Measurements from ENCODE around the gene CELF6.

CELF6 gene

DNA sequence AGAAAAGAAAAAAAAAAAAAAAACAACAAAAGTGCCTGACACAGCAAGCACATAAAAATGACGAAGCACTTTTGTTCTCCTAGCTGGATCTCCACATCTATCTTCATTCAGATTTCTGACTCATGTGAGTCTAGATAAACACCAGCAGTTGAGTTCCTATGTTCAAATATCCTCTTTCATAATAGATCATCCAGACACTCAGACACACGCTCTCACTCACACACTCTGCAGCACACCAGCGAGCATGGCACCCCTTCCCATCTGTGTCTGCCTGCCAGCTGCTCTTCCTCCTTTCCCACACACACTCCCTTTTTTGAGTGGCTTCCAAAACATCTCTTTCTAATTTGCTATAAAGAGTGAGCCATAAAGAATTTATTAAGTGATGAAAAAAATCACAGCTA lies 19.8 kb upstream of the CELF6 start:
- peak in 1 of 2 experiments; percentile 6 for DNase-seq
- no peak for TF ChIP-seq POLR2A (IDR thresholded peaks at IDR 0.05; ENCODE audit: low read length)
- no peak for TF ChIP-seq GATA1 (IDR thresholded peaks at IDR 0.05; ENCODE audit: low read depth, low read length)

DNA sequence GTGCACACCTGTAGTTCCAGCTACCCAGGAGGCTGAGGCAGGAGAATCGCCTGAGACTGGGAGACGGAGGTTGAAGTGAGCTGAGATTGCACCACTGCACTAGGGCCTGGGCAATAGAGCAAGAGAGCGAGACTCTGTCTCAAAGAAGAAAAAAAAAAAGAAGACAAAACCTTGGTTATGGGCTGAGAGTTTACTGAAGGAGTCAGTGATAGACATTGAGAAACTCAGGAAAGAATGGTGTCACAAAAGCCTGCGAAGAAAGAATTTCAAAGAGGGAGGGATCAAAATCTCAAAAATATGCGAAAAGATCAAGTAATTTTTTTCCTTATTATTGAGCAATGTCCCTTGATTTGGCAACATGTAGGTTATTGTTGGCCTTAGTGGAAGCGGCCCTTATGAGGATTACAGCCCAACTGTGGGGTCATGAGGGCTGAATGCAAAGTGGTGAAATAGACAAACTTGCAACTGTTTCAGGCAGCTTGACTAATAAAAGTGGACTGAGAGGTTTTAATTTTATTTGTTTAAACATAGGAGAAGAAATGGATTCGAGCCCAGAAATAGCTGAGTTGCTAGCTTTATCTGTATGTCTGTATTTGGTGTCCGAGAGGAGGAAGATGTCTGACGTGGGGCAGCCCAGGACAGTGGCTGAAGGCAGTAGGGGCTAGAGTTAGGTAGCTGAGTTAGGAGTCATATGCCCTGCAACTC lies 18.8 kb upstream of the CELF6 start:
- TF ChIP-seq POLR2A (IDR thresholded peaks at IDR 0.05; ENCODE audit: low read length) (no peak), GATA1 (IDR thresholded peaks at IDR 0.05; ENCODE audit: low read depth, low read length) (no peak)
- DNase-seq, result no peak

DNA sequence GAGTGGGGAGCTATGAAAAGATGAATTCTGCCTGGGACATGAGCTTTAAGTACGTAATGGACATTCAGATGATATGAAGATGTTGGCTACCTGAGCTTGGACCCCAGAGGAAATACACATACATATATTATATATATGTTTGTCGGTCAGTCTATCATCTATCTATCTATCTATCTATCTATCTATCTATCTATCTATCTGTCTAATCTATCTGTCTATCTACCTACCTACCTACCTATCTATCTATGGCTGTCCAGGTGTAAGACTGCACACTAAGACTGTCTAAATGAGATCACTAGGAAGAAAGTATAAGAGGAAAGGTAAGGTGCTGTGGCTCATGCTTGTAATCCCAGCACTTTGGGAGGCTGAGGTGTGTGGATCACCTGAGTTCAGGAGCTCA lies 18.2 kb upstream of the CELF6 start:
- DNase-seq, result no peak
- TF ChIP-seq POLR2A (IDR thresholded peaks at IDR 0.05; ENCODE audit: low read length) (no peak), GATA1 (IDR thresholded peaks at IDR 0.05; ENCODE audit: low read depth, low read length) (no peak)

DNA sequence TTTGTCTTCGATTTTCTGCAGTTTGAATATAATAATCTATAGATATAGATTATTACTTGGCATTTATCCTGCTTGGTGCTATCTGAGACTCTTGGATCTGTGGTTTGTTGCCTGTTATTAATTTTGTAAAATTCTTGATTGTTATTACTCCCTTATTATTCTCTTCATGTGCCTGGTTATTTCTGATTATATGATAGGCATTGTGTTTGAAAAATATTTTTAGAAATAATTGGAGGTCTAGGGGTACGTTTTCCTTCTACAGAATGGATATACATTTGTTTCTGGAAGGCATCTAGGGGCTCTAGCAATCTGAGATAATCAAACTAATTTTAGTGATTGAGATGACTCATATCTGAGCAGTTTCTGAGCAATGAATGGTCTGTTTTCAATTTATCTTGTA lies 14.9 kb upstream of the CELF6 start:
- DNase-seq, result no peak
- TF ChIP-seq POLR2A (IDR thresholded peaks at IDR 0.05; ENCODE audit: low read length) (no peak), GATA1 (IDR thresholded peaks at IDR 0.05; ENCODE audit: low read depth, low read length) (no peak)

DNA sequence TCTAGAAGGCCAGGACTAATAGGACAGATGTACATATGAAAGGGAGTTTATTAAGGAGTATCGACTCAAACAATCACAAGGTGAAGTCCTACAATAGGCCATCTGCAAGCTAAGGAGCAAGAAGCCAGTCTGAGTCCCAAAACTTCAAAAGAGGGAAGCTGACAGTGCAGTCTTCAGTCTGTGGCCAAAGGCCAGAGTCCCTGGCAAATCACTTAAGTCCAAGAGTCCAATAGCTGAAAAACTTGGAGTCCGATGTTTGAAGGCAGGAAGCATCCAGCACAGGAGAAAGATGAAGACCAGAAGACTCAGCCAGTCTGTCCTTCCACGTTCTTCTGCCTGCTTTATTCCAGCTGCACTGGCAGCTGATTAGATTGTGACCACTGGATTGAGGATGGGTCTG lies 11.1 kb upstream of the CELF6 start:
- no peak for DNase-seq

DNA sequence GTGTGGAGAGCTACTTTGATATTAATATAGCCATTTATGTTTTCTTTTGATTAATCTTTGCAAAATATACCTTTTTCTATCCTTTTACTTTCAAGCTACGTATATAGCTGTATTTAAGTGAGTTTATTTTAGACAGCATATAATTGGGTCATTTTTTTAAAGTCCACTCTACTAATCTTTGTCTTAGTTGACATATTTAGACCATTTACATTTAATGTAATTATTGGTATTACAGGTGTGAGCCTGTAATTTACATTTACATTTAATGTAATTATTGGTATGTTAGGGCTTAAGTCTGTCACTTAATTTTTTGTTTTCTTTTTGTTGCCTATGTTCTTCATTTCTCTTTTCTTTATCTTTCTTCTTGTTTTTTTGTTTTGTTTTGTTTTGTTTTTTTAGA lies 3.8 kb upstream of the CELF6 start:
- TF ChIP-seq POLR2A (IDR thresholded peaks at IDR 0.05; ENCODE audit: low read length), result no peak
- TF ChIP-seq GATA1 (IDR thresholded peaks at IDR 0.05; ENCODE audit: low read depth, low read length), result no peak
- no peak for DNase-seq

More for the DNA sequence above, 11.1 kb upstream of the CELF6 start:
- TF ChIP-seq POLR2A (IDR thresholded peaks at IDR 0.05; ENCODE audit: low read length) (no peak), GATA1 (IDR thresholded peaks at IDR 0.05; ENCODE audit: low read depth, low read length) (no peak)

DNA sequence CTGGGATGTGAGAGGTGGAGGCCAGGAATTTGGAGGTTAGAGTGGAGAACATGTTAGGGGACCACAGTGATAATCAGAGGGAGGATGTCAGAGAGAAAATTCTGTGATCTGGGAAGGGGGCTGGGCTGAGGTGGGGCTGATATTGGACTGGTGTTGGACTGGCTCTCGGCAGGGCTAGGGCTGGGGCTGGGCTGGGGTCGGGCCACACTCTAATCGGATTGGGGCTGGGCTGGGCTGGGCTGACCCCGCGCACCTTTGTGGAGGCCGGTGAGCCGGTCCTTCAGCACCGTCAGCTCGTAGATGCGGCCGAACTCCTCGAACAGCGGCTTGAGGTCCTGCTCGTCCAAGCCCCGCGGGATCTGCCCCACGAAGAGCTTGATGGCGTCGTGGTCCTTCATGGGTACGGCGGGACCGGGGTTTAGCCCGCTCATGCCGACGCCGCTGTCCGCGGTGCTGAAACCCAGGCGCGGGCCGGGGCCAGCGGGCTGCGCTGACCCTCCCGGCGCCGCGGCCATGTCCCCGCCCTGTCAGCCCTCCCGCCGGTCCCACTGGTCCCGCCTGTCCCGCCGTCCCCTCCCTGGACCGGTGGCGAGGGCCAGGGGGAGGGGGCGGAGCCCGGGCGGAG lies 485 bp downstream of the CELF6 start:
- peak; percentile 75 to 78 for DNase-seq

DNA sequence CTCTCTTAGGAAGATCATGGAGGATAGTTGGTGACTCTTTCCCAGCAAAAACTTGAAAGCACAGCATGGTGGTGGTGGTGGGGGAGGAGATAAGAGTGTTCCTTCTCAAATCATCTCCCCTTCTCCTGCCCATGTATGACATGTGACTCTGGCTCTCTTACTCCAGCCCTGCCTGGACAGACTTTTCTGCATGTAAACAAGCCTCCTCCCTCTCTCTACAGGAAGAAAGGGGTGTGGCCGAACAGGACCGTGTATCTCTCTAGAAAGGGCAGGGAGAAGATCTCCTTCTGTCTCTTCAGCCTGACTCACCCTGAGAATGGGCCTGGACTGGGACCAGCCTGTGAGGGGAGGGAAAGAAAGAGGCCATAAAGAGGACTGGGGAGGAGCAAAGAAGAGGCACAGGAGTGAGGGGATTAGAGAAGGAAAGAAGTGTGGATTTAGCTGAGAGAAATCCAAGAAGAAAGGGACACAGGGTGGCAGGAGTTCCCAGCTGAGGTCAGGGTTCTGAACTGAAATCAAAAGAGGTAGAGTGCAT lies 1.5 kb downstream of the CELF6 start:
- DNase-seq, result peak; percentile 7 to 26
- TF ChIP-seq POLR2A (IDR thresholded peaks at IDR 0.05; ENCODE audit: low read length), result no peak
- TF ChIP-seq GATA1 (IDR thresholded peaks at IDR 0.05; ENCODE audit: low read depth, low read length), result no peak

More for the DNA sequence above, 485 bp downstream of the CELF6 start:
- TF ChIP-seq POLR2A (IDR thresholded peaks at IDR 0.05; ENCODE audit: low read length) (no peak), GATA1 (IDR thresholded peaks at IDR 0.05; ENCODE audit: low read depth, low read length) (no peak)

DNA sequence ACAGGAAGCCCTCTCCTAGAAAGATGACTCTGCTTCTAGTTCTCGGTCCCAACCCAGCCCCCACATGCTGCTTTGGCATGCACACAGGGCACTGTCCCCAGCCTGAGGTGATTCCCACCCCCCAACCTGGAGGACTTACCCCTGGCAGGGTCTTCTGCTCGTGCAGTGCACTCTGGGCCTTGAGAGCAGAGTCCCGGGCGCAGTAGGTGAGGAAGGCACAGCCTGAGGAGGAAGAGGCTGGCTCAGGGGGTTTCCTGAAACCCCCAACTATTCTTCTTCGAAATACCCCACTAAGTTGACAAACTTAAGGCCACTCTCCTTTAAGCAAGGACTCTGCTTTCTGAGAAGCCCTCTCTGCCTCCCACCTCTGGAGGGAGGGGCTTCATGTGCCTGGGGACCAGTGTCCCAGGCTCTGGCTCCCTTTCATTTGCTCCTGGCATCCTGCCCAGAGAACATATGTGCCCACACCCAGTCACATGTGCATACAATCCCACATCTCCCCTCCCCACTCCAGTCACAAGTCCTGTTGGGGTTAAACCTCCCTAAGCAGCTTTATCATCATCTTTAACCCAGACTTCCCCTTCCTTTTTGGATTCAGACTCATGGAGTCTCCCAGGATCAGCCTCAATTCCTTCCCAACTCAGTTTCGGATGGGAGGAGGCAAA lies 4.1 kb downstream of the CELF6 start:
- peak; percentile 46 to 53 for DNase-seq
- TF ChIP-seq GATA1 (IDR thresholded peaks at IDR 0.05; ENCODE audit: low read depth, low read length) (no peak), POLR2A (IDR thresholded peaks at IDR 0.05; ENCODE audit: low read length) (no peak)

DNA sequence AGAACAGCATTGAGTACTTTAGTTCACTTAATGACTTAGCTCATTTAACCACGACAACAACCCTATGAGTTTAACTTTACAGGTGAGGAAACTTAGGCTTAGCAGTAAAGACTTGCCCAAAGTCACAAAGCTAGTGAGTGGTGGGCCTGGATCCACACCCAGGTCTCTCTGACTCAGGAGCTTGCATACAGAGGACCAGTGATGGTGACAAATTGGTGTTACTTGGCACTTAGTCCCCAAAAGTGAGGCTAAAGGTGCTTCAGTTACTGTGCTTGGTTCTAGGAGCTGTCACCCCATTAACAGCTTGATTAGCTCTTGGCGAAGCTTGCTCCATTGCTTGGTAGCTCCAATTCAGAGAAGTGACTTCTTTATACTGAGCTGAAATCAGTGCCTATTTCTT lies 6.1 kb downstream of the CELF6 start:
- DNase-seq, result no peak
- no peak for TF ChIP-seq POLR2A (IDR thresholded peaks at IDR 0.05; ENCODE audit: low read length)
- no peak for TF ChIP-seq GATA1 (IDR thresholded peaks at IDR 0.05; ENCODE audit: low read depth, low read length)

DNA sequence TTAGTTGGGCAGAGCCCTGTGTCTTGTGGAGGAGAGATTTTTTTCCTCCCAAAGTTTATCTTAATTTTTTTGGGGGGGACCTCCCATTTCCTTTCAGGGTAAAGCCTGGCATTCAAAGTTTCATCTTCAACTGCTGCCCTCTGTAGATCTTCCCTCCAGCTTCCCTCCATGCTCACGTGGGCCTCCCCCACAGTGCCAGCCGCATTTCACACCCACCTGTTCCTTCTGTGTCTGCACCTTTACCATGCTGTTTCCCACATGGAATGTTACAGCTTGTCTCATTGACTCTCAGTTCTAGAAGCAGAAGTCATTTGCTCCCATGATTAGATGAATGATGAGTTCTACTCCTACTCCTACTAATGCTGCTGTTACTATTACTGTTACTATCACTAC lies 6.5 kb downstream of the CELF6 start:
- no peak for TF ChIP-seq POLR2A (IDR thresholded peaks at IDR 0.05; ENCODE audit: low read length)
- TF ChIP-seq GATA1 (IDR thresholded peaks at IDR 0.05; ENCODE audit: low read depth, low read length), result no peak

DNA sequence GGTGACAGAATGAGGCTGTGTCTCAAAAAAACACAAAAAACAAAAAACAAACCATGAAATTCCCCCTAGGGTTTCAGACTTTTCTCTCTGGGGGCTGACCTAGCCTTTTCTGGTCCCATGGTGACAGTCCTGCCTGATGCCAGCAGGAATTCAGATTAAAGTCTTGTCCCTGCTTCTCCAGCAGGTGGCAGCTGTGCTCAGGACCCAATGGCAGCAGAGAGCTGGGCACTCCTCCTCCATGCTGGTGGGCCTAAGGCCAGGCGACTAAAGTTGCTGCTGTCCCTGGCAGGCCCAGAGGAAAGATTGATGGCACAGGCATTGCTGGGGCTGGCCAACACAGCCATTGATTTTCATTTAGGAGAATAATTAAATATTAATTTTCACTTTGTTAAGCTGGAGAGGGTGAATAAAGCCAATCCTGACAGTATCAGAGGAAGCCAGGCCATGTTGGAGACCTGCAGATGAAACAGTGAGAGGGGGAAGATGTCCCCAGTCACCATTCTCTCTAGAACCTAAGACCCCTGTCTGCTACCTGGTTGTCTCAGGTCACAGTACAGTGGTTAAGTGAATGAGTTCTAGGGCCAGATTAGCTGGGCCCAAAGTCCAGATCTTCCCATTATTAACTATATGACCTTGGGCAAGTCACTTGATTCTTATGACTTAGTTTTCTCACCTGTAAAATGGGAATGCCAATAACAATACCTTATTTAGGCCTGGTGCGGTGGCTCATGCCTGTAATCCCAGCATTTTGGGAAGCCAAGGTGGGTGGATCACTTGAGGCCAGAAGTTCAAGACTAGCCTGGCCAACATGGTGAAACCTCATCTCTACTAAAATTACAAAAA lies 7.1 kb downstream of the CELF6 start:
- DNase-seq, result peak; percentile 62 to 72
- TF ChIP-seq GATA1 (IDR thresholded peaks at IDR 0.05; ENCODE audit: low read depth, low read length), result no peak
- no peak for TF ChIP-seq POLR2A (IDR thresholded peaks at IDR 0.05; ENCODE audit: low read length)

More for the DNA sequence above, 6.5 kb downstream of the CELF6 start:
- DNase-seq, result no peak

DNA sequence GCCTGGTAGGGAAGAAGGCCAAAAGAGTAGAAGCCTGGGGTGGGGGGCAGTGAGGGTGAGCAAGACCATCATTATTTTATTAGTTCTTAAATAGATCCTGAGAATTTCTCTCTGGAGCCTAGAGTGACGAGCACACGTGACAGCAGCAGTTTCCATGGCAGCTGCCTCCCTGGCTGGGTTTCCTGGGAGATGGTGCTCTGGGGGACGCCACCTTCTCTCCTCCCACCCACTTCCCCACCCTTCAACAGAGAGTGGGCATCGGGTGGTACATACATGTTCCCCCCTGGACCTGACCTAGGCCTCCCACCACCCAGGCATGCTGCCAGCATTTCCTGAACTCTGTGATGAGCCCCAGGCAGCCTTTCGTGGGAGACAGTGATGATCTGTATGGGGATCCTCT lies 12.9 kb downstream of the CELF6 start:
- TF ChIP-seq GATA1 (IDR thresholded peaks at IDR 0.05; ENCODE audit: low read depth, low read length), result no peak
- TF ChIP-seq POLR2A (IDR thresholded peaks at IDR 0.05; ENCODE audit: low read length), result no peak
- DNase-seq, result no peak

Data from erythroblast (primary cell).